K562 (cell line): ENCODE measurements around the gene GEMIN4.

Source experiments
- ARID2 ChIP-seq: fragments of 450-650 bp; IDR thresholded peaks from 2 replicates; pipeline ENCODE4 v1.6.1; 2017; ENCODE audit warnings: antibody characterized with exemption, mild to moderate bottlenecking
- BHLHE40 ChIP-seq: IDR thresholded peaks from 2 replicates; pipeline ENCODE4 v1.6.1; 2011; ENCODE audit warnings: low read length, improper control_type of control experiment
- MXI1 ChIP-seq: IDR thresholded peaks from 2 replicates; pipeline ENCODE4 v1.6.1; 2011; ENCODE audit warnings: low read depth, mild to moderate bottlenecking, improper control_type of control experiment, low read length
- TAF7 ChIP-seq: fragments of 450-650 bp; IDR thresholded peaks from 2 replicates; pipeline ENCODE4 v1.6.1; 2016; ENCODE audit warnings: missing genetic modification characterization, missing compliant biosample characterization
- YY1 ChIP-seq, 3 experiments: IDR thresholded peaks; 2 replicates each; pipeline ENCODE4 v1.6.1; 2011; ENCODE audit warnings: low read length in 2 of 3, mild to moderate bottlenecking in 2 of 3, moderate library complexity in 2 of 3, borderline replicate concordance in 1 of 3, control low read depth in 1 of 3, low read depth in 1 of 3; ENCODE audit not compliant: insufficient read depth in 3 of 3, insufficient replicate concordance in 2 of 3, control insufficient read depth in 1 of 3, insufficient read length in 1 of 3; ENCODE audit errors: extremely low read depth in 1 of 3
- ZNF140 ChIP-seq: fragments of 250-450 bp; sonication (Bioruptor Pico); IDR thresholded peaks from 2 replicates; pipeline ENCODE4 v1.8.0; 2021; ENCODE audit warnings: moderate library complexity, mild to moderate bottlenecking, inconsistent platforms
- ZNF24 ChIP-seq: fragments of 450-650 bp; IDR thresholded peaks from 2 replicates; pipeline ENCODE4 v1.6.1; 2016

DNA sequence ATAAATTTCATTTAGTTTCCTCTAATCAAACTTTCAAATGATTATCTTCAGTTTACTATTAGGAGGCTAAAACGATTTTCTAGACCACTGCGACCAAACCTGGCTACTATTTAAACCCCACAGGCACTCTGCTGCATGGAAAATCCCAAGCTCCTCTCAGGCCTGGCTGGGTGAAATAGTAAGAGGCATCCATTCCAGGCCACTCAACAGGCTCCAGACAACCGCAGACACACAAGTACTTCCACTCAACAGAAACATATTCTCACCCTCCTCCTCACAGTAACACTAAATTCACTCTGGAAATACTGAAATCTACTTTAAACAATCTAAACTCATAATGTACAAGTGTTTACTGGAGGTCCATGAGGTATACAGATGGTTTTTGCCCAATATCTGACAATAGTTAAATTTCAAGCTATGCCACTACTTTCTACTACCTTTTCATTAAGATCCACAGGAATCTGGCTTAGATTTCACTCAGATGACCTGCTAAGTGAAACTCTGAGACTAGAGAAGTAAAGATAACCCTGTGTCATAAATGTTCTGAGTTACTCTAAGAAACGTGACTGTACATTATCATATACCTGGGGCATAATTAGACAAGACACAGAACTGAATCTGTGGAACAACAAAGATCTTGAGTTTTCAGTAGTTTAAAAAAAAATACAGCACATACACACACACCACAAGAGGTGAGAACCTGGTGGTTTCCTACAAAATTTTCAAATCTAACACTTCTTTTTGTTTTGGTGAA is 47.8 kb downstream of the GEMIN4 start:
- no peak for TF ChIP-seq BHLHE40
- TF ChIP-seq YY1 (IDR thresholded peaks at IDR 0.05; ENCODE audit: borderline replicate concordance in 1 of 3, control insufficient read depth in 1 of 3, extremely low read depth in 1 of 3, insufficient read depth in 3 of 3, insufficient read length in 1 of 3, insufficient replicate concordance in 2 of 3, low read depth in 1 of 3, low read length in 2 of 3): no peak
- TF ChIP-seq ZNF24: no peak
- TF ChIP-seq MXI1: no peak
- no peak for TF ChIP-seq TAF7 (tag)
- TF ChIP-seq ZNF140: no peak
- TF ChIP-seq ARID2: no peak
